ENCODE measurements around the gene RCCD1. TPM values are rescaled to one million over a fixed set of nuclear protein-coding genes. Genes with fewer than 3 reads are reported as not detected.

Gene RCCD1
- total RNA-seq, 2 donors from 2014 or later = 26.2 to 27.6 TPM

DNA sequence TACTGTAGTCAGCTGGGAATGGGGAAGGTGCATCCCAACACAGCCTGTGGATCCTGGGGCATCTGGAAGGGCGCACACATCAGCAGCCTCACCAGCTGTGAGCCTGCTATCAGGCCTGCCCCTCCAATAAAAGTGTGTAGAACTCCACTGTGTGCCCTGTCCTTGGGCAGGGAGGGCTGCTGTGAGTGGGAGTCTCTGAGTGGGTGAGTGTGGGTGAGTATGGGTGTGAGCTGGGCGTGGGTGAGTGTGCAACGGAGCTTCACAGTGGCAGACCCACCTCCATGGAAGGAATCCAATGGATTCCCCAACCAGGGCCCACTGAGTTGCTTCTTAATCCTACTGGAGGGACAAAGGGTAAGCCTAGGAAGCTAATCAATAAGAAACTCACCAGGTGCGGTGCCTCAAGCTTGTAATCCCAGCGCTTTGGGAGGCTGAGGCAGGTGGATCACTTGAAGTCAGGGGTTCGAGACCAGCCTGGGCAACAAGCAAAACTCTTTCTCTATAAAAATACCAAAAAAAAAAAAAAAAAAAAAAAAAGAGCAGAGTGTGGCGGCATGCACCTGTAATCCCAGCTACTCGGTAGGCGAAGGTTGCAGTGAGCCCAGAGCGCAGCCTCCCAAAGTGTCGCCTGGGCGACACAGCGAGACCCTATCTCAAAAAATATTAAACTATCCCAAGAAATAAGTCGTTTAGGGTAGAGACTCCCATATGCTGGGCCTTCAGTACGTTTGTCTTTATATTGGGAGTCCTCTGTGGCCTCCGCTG, 555 bp upstream of the RCCD1 start:
- DNase-seq (no peak), ATAC-seq (replicated peaks in 1 of 2) (no peak)
- peak overlapping the region; percentile 92 to 95 for H3K4me3 Mint-ChIP-seq
- peaks cover 10% of the 10 kb centered on the region for H3K4me1 Mint-ChIP-seq (ENCODE audit: low read depth)
- no peaks in the 10 kb centered on the region for H3K27me3 Mint-ChIP-seq (ENCODE audit: low read depth)
- peaks cover 8% of the 10 kb centered on the region in 2 donors for H3K36me3 Mint-ChIP-seq (ENCODE audit: insufficient read depth in 2 of 2)
- peak overlapping the region; percentile 35 for H3K27ac Mint-ChIP-seq
- no peaks in the 10 kb centered on the region for H3K9me3 Mint-ChIP-seq

DNA sequence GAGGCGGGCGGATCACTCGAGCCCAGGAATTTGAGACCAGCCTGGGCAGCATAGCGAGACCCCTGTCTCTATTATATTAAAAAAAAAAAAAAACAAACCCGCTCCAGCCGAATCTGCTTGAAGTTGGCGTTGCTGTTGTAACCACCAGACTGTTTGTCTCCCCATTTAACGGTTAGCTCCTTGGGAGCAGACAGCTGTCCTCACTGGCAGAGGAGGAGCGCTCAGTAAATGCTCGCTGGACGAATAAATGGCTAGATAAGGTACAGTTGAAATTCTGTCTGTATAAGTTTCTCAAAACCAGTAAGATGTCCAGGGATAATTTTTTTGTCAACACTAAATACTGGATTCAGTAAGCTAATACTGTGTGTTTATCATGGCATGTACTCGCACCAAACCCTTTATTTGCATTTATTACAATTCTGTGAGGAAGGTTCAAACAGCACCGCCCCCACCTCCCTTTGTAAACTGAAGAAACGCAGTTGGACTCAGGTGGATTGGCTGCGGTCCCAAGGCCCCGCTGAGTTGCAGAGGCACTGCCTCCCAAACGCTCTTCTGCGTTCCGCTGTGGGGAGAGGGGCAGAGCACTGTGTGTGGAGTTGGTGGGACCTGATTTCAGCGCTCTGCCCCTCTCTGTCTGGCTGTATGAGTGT, 1.1 kb downstream of the RCCD1 start:
- peaks cover 8 to 13% of the 10 kb centered on the region in 2 donors for H3K36me3 Mint-ChIP-seq (ENCODE audit: insufficient read depth in 2 of 2)
- peak overlapping the region; percentile 72 for H3K27ac Mint-ChIP-seq
- no peaks in the 10 kb centered on the region for H3K9me3 Mint-ChIP-seq
- peak overlapping the region; percentile 92 to 95 for H3K4me3 Mint-ChIP-seq
- DNase-seq = no peak
- no peak for ATAC-seq (replicated peaks in 1 of 2)
- H3K4me1 Mint-ChIP-seq (ENCODE audit: low read depth) = peaks cover 10% of the 10 kb centered on the region
- H3K27me3 Mint-ChIP-seq (ENCODE audit: low read depth) = no peaks in the 10 kb centered on the region

DNA sequence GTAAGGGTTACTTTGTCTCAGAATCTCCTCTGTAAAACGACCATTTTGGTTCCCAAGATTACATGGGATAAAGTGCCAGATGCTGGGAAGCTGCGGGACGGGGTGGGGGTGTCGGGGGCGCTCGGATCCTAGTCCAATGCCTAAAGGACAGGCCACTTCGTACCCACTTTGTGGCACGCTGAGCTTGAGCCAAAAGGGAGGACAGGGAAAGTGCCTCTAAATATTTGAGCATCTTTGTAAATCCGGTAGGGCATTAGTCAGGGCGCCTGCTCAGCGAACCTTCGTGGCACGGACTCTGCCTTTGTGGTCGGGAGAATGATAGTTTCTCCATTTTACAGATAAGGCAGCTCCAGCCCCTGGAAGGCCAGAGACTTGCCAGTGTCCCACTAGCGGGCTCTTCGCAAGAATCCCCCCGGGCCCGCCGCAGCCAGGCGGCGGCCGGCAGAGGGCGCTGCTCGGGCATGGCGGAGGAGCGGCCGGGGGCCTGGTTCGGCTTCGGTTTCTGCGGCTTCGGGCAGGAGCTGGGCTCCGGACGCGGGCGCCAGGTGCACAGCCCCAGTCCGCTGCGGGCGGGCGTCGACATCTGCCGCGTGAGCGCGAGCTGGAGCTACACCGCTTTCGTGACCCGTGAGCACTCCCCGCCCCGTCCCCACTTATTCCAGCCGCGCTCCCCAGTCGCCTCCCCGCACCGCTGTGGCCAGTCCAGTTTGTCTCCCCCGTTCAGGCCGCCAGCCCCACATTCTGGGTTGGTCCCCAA, 1.8 kb downstream of the RCCD1 start:
- H3K4me1 Mint-ChIP-seq (ENCODE audit: low read depth) = peaks cover 10% of the 10 kb centered on the region
- H3K9me3 Mint-ChIP-seq = no peaks in the 10 kb centered on the region
- H3K27ac Mint-ChIP-seq = peak overlapping the region; percentile 28
- H3K27me3 Mint-ChIP-seq (ENCODE audit: low read depth) = no peaks in the 10 kb centered on the region
- H3K4me3 Mint-ChIP-seq = peak overlapping the region; percentile 92 to 95
- ATAC-seq (replicated peaks in 1 of 2) = no peak
- H3K36me3 Mint-ChIP-seq (ENCODE audit: insufficient read depth in 2 of 2) = peaks cover 9 to 13% of the 10 kb centered on the region in 2 donors
- DNase-seq = peak; percentile 51 to 54

DNA sequence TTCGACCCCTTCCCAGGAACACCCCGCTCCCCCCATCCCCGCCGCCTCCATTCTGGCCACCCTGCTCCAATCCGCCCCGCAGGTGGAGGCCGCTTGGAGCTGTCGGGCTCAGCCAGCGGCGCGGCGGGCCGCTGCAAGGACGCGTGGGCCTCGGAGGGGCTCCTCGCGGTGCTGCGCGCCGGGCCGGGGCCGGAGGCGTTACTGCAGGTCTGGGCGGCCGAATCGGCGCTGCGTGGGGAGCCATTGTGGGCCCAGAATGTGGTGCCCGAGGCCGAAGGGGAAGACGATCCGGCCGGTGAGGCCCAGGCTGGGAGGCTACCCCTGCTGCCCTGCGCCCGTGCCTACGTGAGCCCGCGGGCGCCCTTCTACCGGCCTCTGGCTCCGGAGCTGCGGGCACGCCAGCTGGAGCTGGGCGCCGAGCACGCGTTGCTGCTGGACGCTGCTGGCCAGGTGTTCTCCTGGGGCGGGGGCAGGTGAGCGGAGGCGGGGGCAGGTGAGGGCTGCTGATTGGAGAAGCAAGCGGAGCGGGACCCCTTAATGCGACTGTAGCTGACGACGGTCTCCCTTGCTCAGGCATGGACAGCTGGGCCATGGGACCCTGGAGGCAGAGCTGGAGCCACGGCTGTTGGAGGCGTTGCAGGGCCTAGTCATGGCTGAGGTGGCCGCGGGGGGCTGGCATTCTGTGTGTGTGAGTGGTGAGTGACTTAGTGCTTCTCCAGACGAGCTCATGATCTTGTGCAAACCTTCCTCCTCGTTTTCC, 2.5 kb downstream of the RCCD1 start:
- peaks cover 9 to 11% of the 10 kb centered on the region in 2 donors for H3K36me3 Mint-ChIP-seq (ENCODE audit: insufficient read depth in 2 of 2)
- peak overlapping the region; percentile 21 to 70 for H3K4me3 Mint-ChIP-seq

DNA sequence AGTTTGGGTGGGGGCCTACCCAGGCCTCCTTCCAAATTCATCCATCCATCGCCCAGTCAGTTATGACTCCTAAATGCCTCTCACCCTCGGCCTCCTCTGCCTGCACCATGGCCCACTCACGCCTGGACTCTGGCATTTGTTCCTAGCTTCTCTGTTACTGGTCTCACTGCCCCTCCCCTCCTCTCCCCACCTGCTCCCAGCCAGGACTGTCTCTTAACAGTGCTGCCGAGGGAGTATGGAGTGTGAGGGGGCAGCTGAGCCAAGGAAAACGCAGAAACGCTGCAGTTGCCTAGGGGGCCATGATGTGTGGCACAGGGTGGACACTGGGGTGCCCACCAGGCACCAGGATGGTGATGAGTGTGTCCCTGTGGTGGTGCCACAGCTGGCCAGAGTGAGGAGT, 3.1 kb downstream of the RCCD1 start:
- Mint-ChIP-seq H3K27ac (no peak overlapping the region), H3K4me3 (peak overlapping the region; percentile 21 to 70), H3K36me3 (ENCODE audit: insufficient read depth in 2 of 2) (peaks cover 8 to 11% of the 10 kb centered on the region in 2 donors), H3K4me1 (ENCODE audit: low read depth) (peaks cover 10% of the 10 kb centered on the region), H3K9me3 (no peaks in the 10 kb centered on the region), H3K27me3 (ENCODE audit: low read depth) (no peaks in the 10 kb centered on the region)
- DNase-seq (no peak), ATAC-seq (replicated peaks in 1 of 2) (no peak)

More for the DNA sequence above, 2.5 kb downstream of the RCCD1 start:
- Mint-ChIP-seq H3K9me3 (no peaks in the 10 kb centered on the region), H3K27me3 (ENCODE audit: low read depth) (no peaks in the 10 kb centered on the region), H3K4me1 (ENCODE audit: low read depth) (peaks cover 10% of the 10 kb centered on the region), H3K27ac (no peak overlapping the region)
- ATAC-seq (replicated peaks in 1 of 2) (no peak), DNase-seq (no peak)

DNA sequence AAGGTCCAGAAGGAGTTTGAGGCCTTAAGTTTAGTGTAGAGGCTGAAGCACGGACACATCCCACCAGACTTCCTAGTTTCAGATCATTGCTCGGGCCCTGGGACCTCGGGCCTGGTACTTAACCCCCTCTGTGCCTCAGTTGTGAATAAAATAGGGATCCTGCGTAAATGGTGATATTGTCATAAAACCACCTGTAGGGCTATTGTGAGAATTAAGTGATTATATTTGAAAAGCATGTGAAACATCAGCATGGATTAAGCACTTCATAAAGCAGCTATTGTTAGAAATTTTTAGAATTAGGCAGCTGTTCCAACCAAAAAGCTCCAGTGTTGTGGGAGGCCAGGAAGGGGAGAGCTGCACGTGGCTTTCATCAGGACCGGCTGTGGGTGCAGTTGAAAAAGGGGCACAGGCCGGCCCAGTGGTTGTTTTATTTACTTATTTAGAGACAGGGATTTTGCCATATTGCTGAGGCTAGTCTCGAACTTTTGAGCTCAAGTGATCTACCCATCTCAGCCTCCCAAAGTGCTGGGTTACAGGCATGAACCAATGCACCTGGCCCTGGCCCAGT, 4.4 kb downstream of the RCCD1 start:
- H3K36me3 Mint-ChIP-seq (ENCODE audit: insufficient read depth in 2 of 2) = peaks cover 6 to 21% of the 10 kb centered on the region in 2 donors
- H3K4me3 Mint-ChIP-seq = no peak overlapping the region
- DNase-seq (no peak), ATAC-seq (replicated peaks in 1 of 2) (no peak)
- no peaks in the 10 kb centered on the region for H3K27me3 Mint-ChIP-seq (ENCODE audit: low read depth)
- H3K4me1 Mint-ChIP-seq (ENCODE audit: low read depth) = peaks cover 5% of the 10 kb centered on the region
- no peaks in the 10 kb centered on the region for H3K9me3 Mint-ChIP-seq
- no peak overlapping the region for H3K27ac Mint-ChIP-seq

DNA sequence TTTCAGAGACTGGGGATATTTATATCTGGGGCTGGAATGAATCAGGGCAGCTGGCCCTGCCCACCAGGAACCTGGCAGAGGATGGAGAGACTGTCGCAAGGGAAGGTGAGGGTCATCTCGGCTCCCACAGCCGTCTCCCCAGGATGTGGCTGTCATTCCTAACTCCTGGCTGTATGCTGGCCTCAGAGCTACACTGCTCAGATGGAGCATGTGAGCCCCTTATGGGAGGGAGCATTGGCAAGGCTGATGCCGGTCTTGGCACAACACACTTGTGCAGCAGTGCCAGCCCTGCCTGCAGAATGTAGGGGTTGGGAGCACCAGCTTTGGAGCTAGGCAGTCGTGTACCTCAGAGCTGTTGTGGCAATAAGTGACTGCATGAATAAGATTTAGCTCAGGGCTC, 5.2 kb downstream of the RCCD1 start:
- DNase-seq (no peak), ATAC-seq (replicated peaks in 1 of 2) (no peak)
- no peaks in the 10 kb centered on the region for H3K27me3 Mint-ChIP-seq (ENCODE audit: low read depth)
- H3K9me3 Mint-ChIP-seq = no peaks in the 10 kb centered on the region
- peaks cover 6 to 25% of the 10 kb centered on the region in 2 donors for H3K36me3 Mint-ChIP-seq (ENCODE audit: insufficient read depth in 2 of 2)
- no peak overlapping the region for H3K27ac Mint-ChIP-seq
- no peaks in the 10 kb centered on the region for H3K4me1 Mint-ChIP-seq (ENCODE audit: low read depth)
- H3K4me3 Mint-ChIP-seq = no peak overlapping the region

DNA sequence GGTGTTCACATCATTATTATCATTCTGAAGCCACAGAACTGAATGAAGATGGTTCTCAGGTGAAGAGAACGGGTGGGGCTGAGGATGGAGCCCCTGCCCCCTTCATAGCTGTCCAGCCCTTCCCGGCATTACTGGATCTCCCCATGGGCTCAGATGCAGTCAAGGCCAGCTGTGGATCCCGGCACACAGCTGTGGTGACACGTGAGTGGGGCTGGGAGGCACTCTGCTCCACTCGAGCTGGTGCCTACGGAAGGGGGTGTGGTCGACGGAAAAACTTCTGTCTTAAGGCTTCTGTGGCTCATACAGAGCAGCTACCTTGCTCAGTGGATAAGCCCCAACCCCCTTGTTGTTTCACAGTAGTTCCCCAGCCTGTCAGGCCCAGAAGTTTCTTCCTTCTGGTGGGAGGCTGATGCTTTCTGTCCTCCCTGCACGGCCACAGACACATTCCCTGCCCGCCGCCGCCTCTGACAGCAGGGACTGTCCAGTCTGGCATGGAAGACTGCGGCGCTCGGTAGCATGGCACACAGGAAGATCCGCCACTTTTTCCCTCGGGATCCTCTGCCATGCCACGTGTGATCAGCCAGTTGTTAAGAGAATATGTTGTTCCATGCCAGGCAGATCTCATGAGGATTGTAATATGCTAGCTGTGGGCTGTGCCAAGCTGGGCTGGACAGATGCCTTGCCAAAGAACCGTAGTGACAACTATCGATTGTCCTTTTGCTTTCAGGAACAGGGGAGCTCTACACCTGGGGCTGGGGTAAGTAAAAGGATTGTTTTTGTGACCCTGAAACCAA, 5.8 kb downstream of the RCCD1 start:
- H3K9me3 Mint-ChIP-seq = no peaks in the 10 kb centered on the region
- H3K27ac Mint-ChIP-seq = no peak overlapping the region
- H3K27me3 Mint-ChIP-seq (ENCODE audit: low read depth) = no peaks in the 10 kb centered on the region
- DNase-seq = no peak
- no peak overlapping the region for H3K4me3 Mint-ChIP-seq
- no peak for ATAC-seq (replicated peaks in 1 of 2)
- no peaks in the 10 kb centered on the region for H3K4me1 Mint-ChIP-seq (ENCODE audit: low read depth)
- peaks cover 9 to 26% of the 10 kb centered on the region in 2 donors for H3K36me3 Mint-ChIP-seq (ENCODE audit: insufficient read depth in 2 of 2)

DNA sequence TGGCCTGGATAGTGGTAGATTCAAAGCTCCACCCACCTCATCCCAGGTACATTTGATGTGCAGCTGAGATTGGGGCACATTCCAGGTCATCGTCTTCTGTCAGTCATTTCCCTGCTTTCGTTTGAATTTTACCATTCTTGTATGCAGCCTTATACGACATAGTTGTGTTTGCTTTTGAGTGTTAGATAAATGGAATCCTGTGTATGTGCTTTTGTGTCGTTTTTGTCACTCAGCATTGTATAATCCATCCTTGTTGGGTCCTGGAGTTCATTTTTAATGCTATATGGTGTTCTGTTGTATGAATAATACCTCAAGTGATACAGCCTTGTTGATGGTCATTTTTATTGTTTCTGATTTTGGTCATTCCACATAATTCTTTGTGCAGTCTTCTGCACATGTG, 7.3 kb downstream of the RCCD1 start:
- peaks cover 12 to 26% of the 10 kb centered on the region in 2 donors for H3K36me3 Mint-ChIP-seq (ENCODE audit: insufficient read depth in 2 of 2)

DNA sequence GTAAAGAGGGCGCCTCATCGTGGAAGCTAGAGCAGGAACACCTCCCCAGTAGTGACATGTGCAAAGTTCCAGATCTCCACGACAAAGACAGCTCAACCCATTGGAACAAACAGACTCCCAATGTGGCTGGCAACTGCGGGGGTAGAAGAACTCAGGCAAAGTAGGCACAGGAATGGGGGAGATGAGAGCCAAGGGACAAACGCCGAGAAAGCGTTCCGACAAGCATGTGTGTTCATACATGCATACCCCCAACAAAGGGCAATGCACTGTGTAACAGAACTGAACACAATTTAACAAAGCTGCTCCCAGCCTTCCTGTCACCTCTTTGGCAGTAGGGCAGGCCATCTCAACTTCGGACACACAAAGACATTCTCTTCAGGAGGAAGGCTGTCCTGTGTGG, 11.6 kb downstream of the RCCD1 start:
- H3K4me1 Mint-ChIP-seq (ENCODE audit: low read depth) = no peaks in the 10 kb centered on the region
- no peak overlapping the region for H3K4me3 Mint-ChIP-seq
- peaks cover 9 to 33% of the 10 kb centered on the region in 2 donors for H3K36me3 Mint-ChIP-seq (ENCODE audit: insufficient read depth in 2 of 2)
- H3K9me3 Mint-ChIP-seq = no peaks in the 10 kb centered on the region
- H3K27me3 Mint-ChIP-seq (ENCODE audit: low read depth) = no peaks in the 10 kb centered on the region
- ATAC-seq (replicated peaks in 1 of 2) (no peak), DNase-seq (no peak)
- no peak overlapping the region for H3K27ac Mint-ChIP-seq

More for the DNA sequence above, 7.3 kb downstream of the RCCD1 start:
- no peak for ATAC-seq (replicated peaks in 1 of 2)
- H3K27me3 Mint-ChIP-seq (ENCODE audit: low read depth) = no peaks in the 10 kb centered on the region
- H3K9me3 Mint-ChIP-seq = no peaks in the 10 kb centered on the region
- H3K27ac Mint-ChIP-seq = peak overlapping the region; percentile 42
- no peaks in the 10 kb centered on the region for H3K4me1 Mint-ChIP-seq (ENCODE audit: low read depth)
- H3K4me3 Mint-ChIP-seq = no peak overlapping the region
- DNase-seq = no peak

DNA sequence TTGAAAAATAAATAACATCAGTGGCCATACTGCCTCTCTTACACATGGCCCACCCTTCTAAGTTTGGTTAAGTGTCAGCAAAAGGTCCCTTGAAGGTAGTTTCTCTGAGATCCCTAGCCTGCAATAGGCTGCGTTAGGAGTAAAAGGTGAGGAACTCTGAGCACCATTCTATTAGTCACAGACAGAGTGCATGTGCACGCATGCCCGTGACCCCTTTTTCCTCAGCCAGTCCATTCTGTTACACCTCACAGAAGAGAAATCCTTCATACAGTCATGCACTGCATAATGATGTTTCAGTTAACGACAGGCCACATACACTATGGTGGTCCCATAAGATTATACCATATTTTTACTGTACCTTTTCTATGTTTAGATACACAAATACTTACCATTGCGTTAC, 12.5 kb downstream of the RCCD1 start:
- no peaks in the 10 kb centered on the region for H3K27me3 Mint-ChIP-seq (ENCODE audit: low read depth)
- no peak for DNase-seq
- no peak overlapping the region for H3K4me3 Mint-ChIP-seq
- no peak for ATAC-seq (replicated peaks in 1 of 2)
- H3K27ac Mint-ChIP-seq = no peak overlapping the region
- H3K36me3 Mint-ChIP-seq (ENCODE audit: insufficient read depth in 2 of 2) = peaks cover 7 to 29% of the 10 kb centered on the region in 2 donors
- no peaks in the 10 kb centered on the region for H3K4me1 Mint-ChIP-seq (ENCODE audit: low read depth)
- no peaks in the 10 kb centered on the region for H3K9me3 Mint-ChIP-seq

DNA sequence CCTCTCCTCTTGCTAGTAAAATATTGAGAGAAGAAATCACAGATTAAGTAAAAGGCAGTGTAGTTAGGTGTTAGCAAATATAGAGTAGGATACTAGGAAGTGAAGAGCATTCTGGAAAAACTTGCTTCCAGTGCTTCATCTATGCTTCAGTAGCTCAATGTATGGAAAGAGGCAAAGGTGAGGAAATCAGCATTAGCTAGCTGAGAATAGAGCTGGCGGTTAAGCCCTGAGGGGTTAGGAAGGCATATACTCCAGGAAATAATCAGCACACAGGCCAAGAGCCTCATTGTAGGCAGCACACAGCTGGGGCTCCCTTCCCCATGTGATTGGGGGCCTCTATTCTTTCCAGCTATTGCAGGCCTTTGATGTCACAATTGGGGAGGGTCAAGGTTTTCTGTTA, 13.8 kb downstream of the RCCD1 start:
- Mint-ChIP-seq H3K4me3 (no peak overlapping the region), H3K9me3 (no peaks in the 10 kb centered on the region), H3K4me1 (ENCODE audit: low read depth) (no peaks in the 10 kb centered on the region), H3K27me3 (ENCODE audit: low read depth) (no peaks in the 10 kb centered on the region), H3K27ac (no peak overlapping the region), H3K36me3 (ENCODE audit: insufficient read depth in 2 of 2) (peaks cover 7 to 25% of the 10 kb centered on the region in 2 donors)
- DNase-seq (no peak), ATAC-seq (replicated peaks in 1 of 2) (no peak)

Measured in activated T-cell treated with anti-CD3 and anti-CD28 coated beads, Interleukin-2, amount 50 U/mL, for 72 hours (primary cell).